HepG2 (cell line): ENCODE measurements around the gene SPATA25. TPM values are rescaled to one million over a fixed set of nuclear protein-coding genes. Genes with fewer than 3 reads are reported as not detected.

Experiments used
- AHR ChIP-seq: IDR thresholded peaks from 2 replicates; pipeline ENCODE4 v1.6.1; 2018; ENCODE audit warnings: missing genetic modification reagents, missing compliant biosample characterization
- BHLHE40 ChIP-seq: IDR thresholded peaks from 2 replicates; pipeline ENCODE4 v1.6.1; 2011; ENCODE audit warnings: low read length, improper control_type of control experiment
- BRD4 ChIP-seq: sonication (generic); formaldehyde crosslinking; IDR thresholded peaks from 2 replicates; pipeline ENCODE4 v1.4.0; 2020; ENCODE audit warnings: missing genetic modification reagents
- CCDC6 ChIP-seq: sonication (generic); formaldehyde crosslinking; IDR thresholded peaks from 2 replicates; pipeline ENCODE4 v1.8.1; 2022; ENCODE audit warnings: mild to moderate bottlenecking, missing genetic modification reagents, moderate library complexity
- ELF3 ChIP-seq: IDR thresholded peaks from 2 replicates; pipeline ENCODE4 v1.6.1; 2016; ENCODE audit warnings: missing genetic modification reagents, missing compliant biosample characterization
- HMGA1 ChIP-seq: sonication (generic); formaldehyde crosslinking; conservative IDR thresholded peaks from 2 replicates; pipeline ENCODE4 v1.4.0; 2020; ENCODE audit warnings: missing genetic modification reagents
- IKZF1 ChIP-seq: fragments of 450-650 bp; IDR thresholded peaks from 2 replicates; pipeline ENCODE4 v1.7.1; 2016
- ISL2 ChIP-seq: sonication (generic); formaldehyde crosslinking; IDR thresholded peaks from 2 replicates; pipeline ENCODE4 v1.5.0; 2020; ENCODE audit warnings: missing genetic modification reagents
- LRRFIP1 ChIP-seq: sonication (generic); formaldehyde crosslinking; conservative IDR thresholded peaks from 2 replicates; pipeline ENCODE4 v1.4.0; 2020; ENCODE audit warnings: missing genetic modification reagents
- MXD3 ChIP-seq: IDR thresholded peaks from 2 replicates; pipeline ENCODE4 v1.6.1; 2016; ENCODE audit warnings: mild to moderate bottlenecking, missing biosample characterization, missing genetic modification reagents
- MXD4 ChIP-seq: IDR thresholded peaks from 2 replicates; pipeline ENCODE4 v1.6.1; 2016; ENCODE audit warnings: mild to moderate bottlenecking, missing biosample characterization, missing genetic modification reagents
- NAIF1 ChIP-seq: sonication (generic); formaldehyde crosslinking; IDR thresholded peaks from 2 replicates; pipeline ENCODE4 v1.5.0; 2020; ENCODE audit warnings: mild to moderate bottlenecking, missing genetic modification reagents, borderline replicate concordance
- PAWR ChIP-seq: sonication (generic); formaldehyde crosslinking; IDR thresholded peaks from 2 replicates; pipeline ENCODE4 v1.4.0; 2020; ENCODE audit warnings: missing genetic modification reagents, mild to moderate bottlenecking, borderline replicate concordance
- RBFOX2 ChIP-seq: fragments of 200-400 bp; formaldehyde crosslinking; IDR thresholded peaks from 2 replicates; pipeline ENCODE4 v1.6.1; 2017; ENCODE audit warnings: low read depth, mild to moderate bottlenecking, low read length
- ZNF737 ChIP-seq: sonication (generic); formaldehyde crosslinking; IDR thresholded peaks from 2 replicates; pipeline ENCODE4 v1.5.0; 2020; ENCODE audit warnings: missing genetic modification reagents, mild to moderate bottlenecking, borderline replicate concordance
- polyA plus RNA-seq, 8 experiments: library from polyadenylated mRNA; depleted of rRNA in 3 of 8; stranded (reverse) in 7 of 8; unstranded in 1 of 8; fragments of >200 nt; fragmentation: Illumina TruSeq in 4 of 8; extraction: Trizol in 4 of 8; gene quantifications; 2 replicates each; pipeline versions ENCODE4 v1.2.1 to v1.2.3, GENCODE V29; 2011 to 2016; ENCODE audit warnings: low read depth in 4 of 8, missing spikeins in 1 of 8, mixed read lengths in 1 of 8; ENCODE audit not compliant: insufficient read depth in 1 of 8
- total RNA-seq, 5 experiments: library from RNA; depleted of rRNA; stranded (reverse); fragments of >200 nt; fragmentation: Illumina TruSeq; extraction: Trizol; gene quantifications; 2 replicates each; pipeline ENCODE4 v1.2.3, GENCODE V29; 2016; ENCODE audit warnings: low read depth in 1 of 5
- TF ChIP-seq, protein P1 (sequence below): IDR thresholded peaks from 2 replicates; pipeline ENCODE4 v1.6.1; 2018; ENCODE audit warnings: missing genetic modification reagents, mild to moderate bottlenecking, missing compliant biosample characterization
- TF ChIP-seq, protein P2 (sequence below): sonication (generic); formaldehyde crosslinking; IDR thresholded peaks from 2 replicates; pipeline ENCODE4 v1.4.0; 2020; ENCODE audit warnings: missing genetic modification reagents
- TF ChIP-seq, protein P3 (sequence below): sonication (generic); formaldehyde crosslinking; IDR thresholded peaks from 2 replicates; pipeline ENCODE4 v1.4.0; 2020; ENCODE audit warnings: mild to moderate bottlenecking, missing genetic modification reagents, borderline replicate concordance

The SPATA25 gene
- total and polyA plus RNA-seq, 2 of the 13 experiments (the other 11 are each of a cell fraction or from before 2014, with no cell fraction given) = 4.8 to 7.6 TPM

- TF ChIP-seq BHLHE40 (peak; percentile 43; the same call in 1 of the 2 replicates), AHR (CRISPR knock-in tag) (no peak), NAIF1 (CRISPR knock-in tag) (no peak), HMGA1 (no peak), ZNF737 (CRISPR knock-in tag) (no peak), CCDC6 (CRISPR knock-in tag) (peak; percentile 12; the same call in 1 of the 2 replicates), ELF3 (CRISPR knock-in tag) (peak; percentile 59), ISL2 (CRISPR knock-in tag) (0 out of 2 replicates have a peak, but pooled peaks have one; percentile 26), RBFOX2 (no peak), MXD3 (CRISPR knock-in tag) (peak; percentile 10; the same call in 1 of the 2 replicates), IKZF1 (no peak), PAWR (CRISPR knock-in tag) (peak; percentile 83; the same call in 1 of the 2 replicates), MXD4 (CRISPR knock-in tag) (no peak; the same call in 1 of the 2 replicates), LRRFIP1 (no peak), BRD4 (CRISPR knock-in tag) (0 out of 2 replicates have a peak, but pooled peaks have one; percentile 84)
- TF ChIP-seq, protein P1, sequence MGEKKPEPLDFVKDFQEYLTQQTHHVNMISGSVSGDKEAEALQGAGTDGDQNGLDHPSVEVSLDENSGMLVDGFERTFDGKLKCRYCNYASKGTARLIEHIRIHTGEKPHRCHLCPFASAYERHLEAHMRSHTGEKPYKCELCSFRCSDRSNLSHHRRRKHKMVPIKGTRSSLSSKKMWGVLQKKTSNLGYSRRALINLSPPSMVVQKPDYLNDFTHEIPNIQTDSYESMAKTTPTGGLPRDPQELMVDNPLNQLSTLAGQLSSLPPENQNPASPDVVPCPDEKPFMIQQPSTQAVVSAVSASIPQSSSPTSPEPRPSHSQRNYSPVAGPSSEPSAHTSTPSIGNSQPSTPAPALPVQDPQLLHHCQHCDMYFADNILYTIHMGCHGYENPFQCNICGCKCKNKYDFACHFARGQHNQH (CRISPR knock-in tag) = no peak; the same call in none of the 2 replicates
- TF ChIP-seq, protein P2, sequence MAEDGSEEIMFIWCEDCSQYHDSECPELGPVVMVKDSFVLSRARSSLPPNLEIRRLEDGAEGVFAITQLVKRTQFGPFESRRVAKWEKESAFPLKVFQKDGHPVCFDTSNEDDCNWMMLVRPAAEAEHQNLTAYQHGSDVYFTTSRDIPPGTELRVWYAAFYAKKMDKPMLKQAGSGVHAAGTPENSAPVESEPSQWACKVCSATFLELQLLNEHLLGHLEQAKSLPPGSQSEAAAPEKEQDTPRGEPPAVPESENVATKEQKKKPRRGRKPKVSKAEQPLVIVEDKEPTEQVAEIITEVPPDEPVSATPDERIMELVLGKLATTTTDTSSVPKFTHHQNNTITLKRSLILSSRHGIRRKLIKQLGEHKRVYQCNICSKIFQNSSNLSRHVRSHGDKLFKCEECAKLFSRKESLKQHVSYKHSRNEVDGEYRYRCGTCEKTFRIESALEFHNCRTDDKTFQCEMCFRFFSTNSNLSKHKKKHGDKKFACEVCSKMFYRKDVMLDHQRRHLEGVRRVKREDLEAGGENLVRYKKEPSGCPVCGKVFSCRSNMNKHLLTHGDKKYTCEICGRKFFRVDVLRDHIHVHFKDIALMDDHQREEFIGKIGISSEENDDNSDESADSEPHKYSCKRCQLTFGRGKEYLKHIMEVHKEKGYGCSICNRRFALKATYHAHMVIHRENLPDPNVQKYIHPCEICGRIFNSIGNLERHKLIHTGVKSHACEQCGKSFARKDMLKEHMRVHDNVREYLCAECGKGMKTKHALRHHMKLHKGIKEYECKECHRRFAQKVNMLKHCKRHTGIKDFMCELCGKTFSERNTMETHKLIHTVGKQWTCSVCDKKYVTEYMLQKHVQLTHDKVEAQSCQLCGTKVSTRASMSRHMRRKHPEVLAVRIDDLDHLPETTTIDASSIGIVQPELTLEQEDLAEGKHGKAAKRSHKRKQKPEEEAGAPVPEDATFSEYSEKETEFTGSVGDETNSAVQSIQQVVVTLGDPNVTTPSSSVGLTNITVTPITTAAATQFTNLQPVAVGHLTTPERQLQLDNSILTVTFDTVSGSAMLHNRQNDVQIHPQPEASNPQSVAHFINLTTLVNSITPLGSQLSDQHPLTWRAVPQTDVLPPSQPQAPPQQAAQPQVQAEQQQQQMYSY (CRISPR knock-in tag) = no peak; the same call in 1 of the 2 replicates
- TF ChIP-seq, protein P3, sequence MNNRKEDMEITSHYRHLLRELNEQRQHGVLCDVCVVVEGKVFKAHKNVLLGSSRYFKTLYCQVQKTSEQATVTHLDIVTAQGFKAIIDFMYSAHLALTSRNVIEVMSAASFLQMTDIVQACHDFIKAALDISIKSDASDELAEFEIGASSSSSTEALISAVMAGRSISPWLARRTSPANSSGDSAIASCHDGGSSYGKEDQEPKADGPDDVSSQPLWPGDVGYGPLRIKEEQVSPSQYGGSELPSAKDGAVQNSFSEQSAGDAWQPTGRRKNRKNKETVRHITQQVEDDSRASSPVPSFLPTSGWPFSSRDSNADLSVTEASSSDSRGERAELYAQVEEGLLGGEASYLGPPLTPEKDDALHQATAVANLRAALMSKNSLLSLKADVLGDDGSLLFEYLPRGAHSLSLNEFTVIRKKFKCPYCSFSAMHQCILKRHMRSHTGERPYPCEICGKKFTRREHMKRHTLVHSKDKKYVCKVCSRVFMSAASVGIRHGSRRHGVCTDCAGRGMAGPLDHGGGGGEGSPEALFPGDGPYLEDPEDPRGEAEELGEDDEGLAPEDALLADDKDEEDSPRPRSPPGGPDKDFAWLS (CRISPR knock-in tag) = peak; percentile 99; the same call in 1 of the 2 replicates
Measured at GRCh38 chr20:45933266-45934045, 46.0 kb upstream of the SPATA25 start (continued).
